Trophoblast cell (in vitro differentiated cells and primary cell): ENCODE results near the gene PHLPP1.
"Not testable (repeated sequence)": the region's sequence is repeated elsewhere in the genome, so short reads cannot be mapped to it uniquely, and the experiment has no call there.

ENCODE experiments used
- DNase-seq, 2 donors: peaks; one replicate each; pipeline ENCODE4 v3.0.0-alpha.2; 2016
- H2AFZ ChIP-seq: 2 replicates; pipeline ENCODE4 v1.6.1; 2013; ENCODE audit warnings: low read length, moderate library complexity, mild to moderate bottlenecking; ENCODE audit not compliant: insufficient read depth, poor library complexity
- H2AK5ac ChIP-seq: 2 replicates; pipeline ENCODE4 v1.6.1; 2013; ENCODE audit warnings: mild to moderate bottlenecking, low read length
- H2BK120ac ChIP-seq: 2 replicates; pipeline ENCODE4 v1.6.1; 2013; ENCODE audit warnings: low read length, mild to moderate bottlenecking, moderate library complexity; ENCODE audit not compliant: insufficient read depth, poor library complexity
- H2BK12ac ChIP-seq: 2 replicates; pipeline ENCODE4 v1.6.1; 2013; ENCODE audit warnings: mild to moderate bottlenecking, low read length, moderate library complexity
- H2BK5ac ChIP-seq: 2 replicates; pipeline ENCODE4 v1.6.1; 2013; ENCODE audit warnings: low read length, low read depth, moderate library complexity, mild to moderate bottlenecking; ENCODE audit not compliant: poor library complexity
- H3K14ac ChIP-seq: 2 replicates; pipeline ENCODE4 v1.6.1; 2013; ENCODE audit warnings: mild to moderate bottlenecking, low read length
- H3K18ac ChIP-seq: 2 replicates; pipeline ENCODE4 v1.6.1; 2013; ENCODE audit warnings: mild to moderate bottlenecking, low read length
- H3K23ac ChIP-seq: 2 replicates; pipeline ENCODE4 v1.6.1; 2013; ENCODE audit warnings: low read length
- H3K27ac ChIP-seq: 2 replicates; pipeline ENCODE4 v1.5.1; 2013; ENCODE audit warnings: low read depth, mild to moderate bottlenecking, inconsistent platforms, low read length, moderate library complexity
- H3K27me3 ChIP-seq: 2 replicates; pipeline ENCODE4 v1.6.1; 2013; ENCODE audit warnings: inconsistent platforms, mild to moderate bottlenecking, low read length, moderate library complexity; ENCODE audit not compliant: insufficient read depth
- H3K36me3 ChIP-seq, 2 experiments: 1 replicate in 1 of 2; 2 replicates in 1 of 2; pipeline ENCODE4 v1.6.1; 2013; ENCODE audit warnings: low read length in 2 of 2, mild to moderate bottlenecking in 2 of 2, moderate library complexity in 1 of 2; ENCODE audit not compliant: insufficient read depth in 2 of 2, control insufficient read depth in 1 of 2
- H3K4ac ChIP-seq: 2 replicates; pipeline ENCODE4 v1.6.1; 2013; ENCODE audit warnings: low read depth, mild to moderate bottlenecking, low read length, moderate library complexity
- H3K4me1 ChIP-seq, 2 experiments: 1 replicate in 1 of 2; 2 replicates in 1 of 2; pipeline ENCODE4 v1.6.1; 2013; ENCODE audit warnings: low read length in 2 of 2, mild to moderate bottlenecking in 2 of 2, moderate library complexity in 1 of 2; ENCODE audit not compliant: insufficient read depth in 2 of 2, control insufficient read depth in 1 of 2
- H3K4me2 ChIP-seq: 2 replicates; pipeline ENCODE4 v1.6.1; 2013; ENCODE audit warnings: inconsistent platforms, mild to moderate bottlenecking, low read length, moderate library complexity
- H3K4me3 ChIP-seq: 2 replicates; pipeline ENCODE4 v1.5.1; 2013; ENCODE audit warnings: mild to moderate bottlenecking, low read depth, low read length, inconsistent platforms
- H3K79me1 ChIP-seq: one replicate; pipeline ENCODE4 v1.6.1; 2013; ENCODE audit warnings: low read length
- H3K79me2 ChIP-seq: 2 replicates; pipeline ENCODE4 v1.6.1; 2013; ENCODE audit warnings: low read length, mild to moderate bottlenecking; ENCODE audit not compliant: control insufficient read depth, insufficient read depth, poor library complexity
- H3K9ac ChIP-seq: 2 replicates; pipeline ENCODE4 v1.6.1; 2013; ENCODE audit warnings: mild to moderate bottlenecking, low read length
- H3K9me3 ChIP-seq: 2 replicates; pipeline ENCODE4 v1.6.1; 2013; ENCODE audit warnings: low read depth, mild to moderate bottlenecking, control low read depth, inconsistent platforms, low read length; ENCODE audit not compliant: insufficient read depth
- H4K12ac ChIP-seq: 2 replicates; pipeline ENCODE4 v1.6.1; 2013; ENCODE audit warnings: low read depth, mild to moderate bottlenecking, low read length, moderate library complexity
- H4K8ac ChIP-seq: 2 replicates; pipeline ENCODE4 v1.6.1; 2013; ENCODE audit warnings: low read depth, mild to moderate bottlenecking, low read length, moderate library complexity
- H4K91ac ChIP-seq: one replicate; pipeline ENCODE4 v1.6.1; 2013; ENCODE audit warnings: low read depth, mild to moderate bottlenecking, low read length, moderate library complexity
- WGBS: extraction: QIAGEN DNeasy Blood & Tissue Kit; methylation state at CpG from one replicate; pipeline ENCODE4 v1.1.7; 2013; ENCODE audit warnings: missing lambda C conversion rate; ENCODE audit not compliant: insufficient read length, insufficient coverage; ENCODE audit errors: extremely low coverage; 5-methylcytosine and 5-hydroxymethylcytosine counted together

Gene PHLPP1

DNA sequence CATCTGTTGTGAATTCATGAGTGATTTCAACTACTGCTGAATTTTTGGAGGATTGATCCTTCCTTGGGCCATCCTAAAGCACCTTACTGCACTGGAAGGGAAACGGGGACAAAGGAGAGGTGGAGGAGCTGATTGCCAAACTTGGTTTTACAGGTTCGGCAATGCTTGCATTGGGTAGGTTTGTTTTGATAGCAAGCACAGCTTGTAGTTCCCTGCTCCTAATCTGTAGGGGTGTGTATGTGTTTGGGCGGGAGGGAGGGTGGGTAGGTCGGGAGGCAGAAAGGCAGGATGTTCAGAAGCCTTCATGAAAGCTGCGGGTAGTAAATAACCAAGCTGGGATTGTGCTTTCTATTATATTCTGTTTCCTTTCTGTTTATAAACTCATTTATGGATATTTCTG, 24.6 kb downstream of the PHLPP1 start:
- no peak overlapping the region for H3K18ac ChIP-seq
- no peak overlapping the region for H2BK5ac ChIP-seq
- H2BK120ac ChIP-seq, result no peak overlapping the region
- no peak overlapping the region for H2AFZ ChIP-seq
- H3K79me2 ChIP-seq, result no peaks in the 10 kb centered on the region
- H3K4me2 ChIP-seq, result no peak overlapping the region
- H3K4me3 ChIP-seq, result no peak overlapping the region
- no peak overlapping the region for H2AK5ac ChIP-seq
- H3K23ac ChIP-seq, result no peak overlapping the region
- no peaks in the 10 kb centered on the region for H3K27me3 ChIP-seq
- H3K79me1 ChIP-seq, result no peaks in the 10 kb centered on the region
- H4K12ac ChIP-seq, result no peak overlapping the region
- no peak overlapping the region for H4K91ac ChIP-seq
- no CpG with 5 or more reads among the region's 5 CpGs for WGBS
- H3K14ac ChIP-seq, result no peak overlapping the region
- H4K8ac ChIP-seq, result no peak overlapping the region
- no peak for DNase-seq
- H3K36me3 ChIP-seq, result no peaks in the 10 kb centered on the region
- H2BK12ac ChIP-seq, result no peak overlapping the region
- no peak overlapping the region for H3K27ac ChIP-seq
- H3K4me1 ChIP-seq, result peaks cover 2 to 6% of the 10 kb centered on the region in 2 experiments
- no peak overlapping the region for H3K9ac ChIP-seq
- H3K9me3 ChIP-seq, result no peaks in the 10 kb centered on the region
- no peak overlapping the region for H3K4ac ChIP-seq

DNA sequence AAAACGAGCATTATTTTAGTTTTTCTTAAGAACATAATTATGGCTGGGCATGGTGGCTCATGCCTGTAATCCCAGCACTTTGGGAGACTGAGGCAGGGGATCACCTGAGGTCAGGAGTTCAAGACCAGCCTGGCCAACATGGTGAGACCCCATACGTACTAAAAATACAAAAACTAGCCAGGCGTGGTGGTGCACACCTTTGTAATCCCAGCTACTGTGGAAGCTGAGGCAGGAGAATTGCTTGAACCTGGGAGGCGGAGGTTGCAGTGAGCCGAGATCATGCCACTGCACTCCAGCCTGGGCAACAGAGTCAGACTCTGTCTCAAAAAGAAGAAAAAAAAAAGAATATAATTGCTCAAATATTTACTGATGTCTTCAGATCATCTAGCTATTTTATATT, 25.3 kb downstream of the PHLPP1 start:
- not testable (repeated sequence) for DNase-seq, H3K4me3 ChIP-seq, H3K36me3 ChIP-seq, H3K4me2 ChIP-seq, H2BK12ac ChIP-seq, H3K4ac ChIP-seq, H3K79me2 ChIP-seq, H4K8ac ChIP-seq, H2AK5ac ChIP-seq, H3K14ac ChIP-seq, H4K91ac ChIP-seq, H3K9me3 ChIP-seq, H3K23ac ChIP-seq, H3K9ac ChIP-seq, H3K27me3 ChIP-seq, H2AFZ ChIP-seq, H2BK120ac ChIP-seq, H4K12ac ChIP-seq, H3K4me1 ChIP-seq, H3K79me1 ChIP-seq, H2BK5ac ChIP-seq, H3K27ac ChIP-seq, H3K18ac ChIP-seq
- no CpG with 5 or more reads among the region's 5 CpGs for WGBS

DNA sequence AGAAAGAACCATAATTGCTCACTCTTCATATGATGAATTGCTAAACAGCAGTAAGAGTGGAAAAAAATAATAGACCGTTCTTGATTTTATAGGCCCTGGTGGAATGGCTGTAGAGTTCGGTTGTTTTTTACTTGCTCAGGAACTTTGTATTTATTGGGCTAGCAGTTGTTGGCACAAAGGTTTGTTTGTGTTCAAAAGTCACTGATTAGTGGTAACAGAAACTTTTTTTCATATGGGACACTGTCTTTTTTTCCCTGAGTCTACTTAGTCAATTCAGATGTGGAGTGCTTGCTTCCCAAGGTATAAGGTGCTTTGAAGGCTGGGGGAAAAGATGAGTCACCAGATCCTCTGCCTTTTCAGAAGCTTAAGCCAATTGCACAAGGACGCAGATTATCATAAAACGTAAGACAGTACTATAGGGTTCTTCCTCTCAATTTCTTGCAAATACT, 25.8 kb downstream of the PHLPP1 start:
- Histone ChIP-seq H3K18ac (no peak overlapping the region), H3K23ac (no peak overlapping the region), H4K91ac (no peak overlapping the region), H3K4me2 (no peak overlapping the region), H2BK5ac (no peak overlapping the region), H2AFZ (no peak overlapping the region), H3K27ac (no peak overlapping the region), H2BK12ac (no peak overlapping the region), H3K4me1 (peaks cover 2 to 6% of the 10 kb centered on the region in 2 experiments), H4K12ac (no peak overlapping the region), H3K14ac (no peak overlapping the region), H3K4me3 (no peak overlapping the region), H3K27me3 (no peaks in the 10 kb centered on the region), H3K79me1 (no peaks in the 10 kb centered on the region), H2AK5ac (no peak overlapping the region), H2BK120ac (no peak overlapping the region), H3K9ac (no peak overlapping the region), H4K8ac (no peak overlapping the region), H3K9me3 (no peaks in the 10 kb centered on the region), H3K4ac (no peak overlapping the region), H3K79me2 (no peaks in the 10 kb centered on the region), H3K36me3 (no peaks in the 10 kb centered on the region)
- no CpG with 5 or more reads among the region's 4 CpGs for WGBS
- peak; percentile 51 to 80 for DNase-seq

DNA sequence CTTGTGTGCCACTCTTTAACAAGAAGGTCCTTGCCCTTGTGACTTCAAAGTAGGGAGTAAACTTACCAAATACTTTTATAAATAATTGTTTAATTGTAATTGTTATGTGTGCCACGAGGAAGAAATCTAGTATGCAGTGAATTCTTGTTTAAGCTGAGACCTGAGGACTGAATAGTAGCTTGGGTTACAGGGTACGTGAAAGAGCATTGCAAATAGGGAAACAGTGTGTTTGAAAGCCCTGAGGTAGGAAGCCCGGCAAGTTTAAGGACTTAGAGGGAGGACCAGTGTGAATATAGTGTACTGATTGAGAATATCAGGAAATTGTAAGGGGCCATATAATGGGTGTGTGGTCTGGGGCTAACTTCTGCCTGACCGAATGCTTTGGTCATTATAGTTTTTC, 26.2 kb downstream of the PHLPP1 start:
- H4K8ac ChIP-seq, result peak overlapping the region; percentile 28
- no peak overlapping the region for H3K4me2 ChIP-seq
- no peak overlapping the region for H4K91ac ChIP-seq
- H3K27me3 ChIP-seq, result no peaks in the 10 kb centered on the region
- H3K23ac ChIP-seq, result no peak overlapping the region
- H2BK5ac ChIP-seq, result no peak overlapping the region
- H3K14ac ChIP-seq, result no peak overlapping the region
- H2BK12ac ChIP-seq, result peak overlapping the region; percentile 22
- no peak overlapping the region for H3K18ac ChIP-seq
- no peak overlapping the region for H3K9ac ChIP-seq
- no peak overlapping the region for H2AFZ ChIP-seq
- DNase-seq, result no peak
- no peaks in the 10 kb centered on the region for H3K9me3 ChIP-seq
- H4K12ac ChIP-seq, result no peak overlapping the region
- peak overlapping the region; percentile 86 for H3K4ac ChIP-seq
- no peaks in the 10 kb centered on the region for H3K79me1 ChIP-seq
- WGBS, result no CpG with 5 or more reads among the region's 4 CpGs
- no peaks in the 10 kb centered on the region for H3K36me3 ChIP-seq
- no peak overlapping the region for H2AK5ac ChIP-seq
- H3K27ac ChIP-seq, result no peak overlapping the region
- H2BK120ac ChIP-seq, result no peak overlapping the region
- H3K4me3 ChIP-seq, result no peak overlapping the region
- H3K4me1 ChIP-seq, result peaks cover 2 to 6% of the 10 kb centered on the region in 2 experiments
- no peaks in the 10 kb centered on the region for H3K79me2 ChIP-seq
